ENCODE measurements around the gene LCN15. TPM values are rescaled to one million over a fixed set of nuclear protein-coding genes. Genes with fewer than 3 reads are reported as not detected.

Gene LCN15
- total and polyA plus RNA-seq, 11 donors: 0.64 to 2.8 (median 1.2) TPM; not detected in 4

DNA sequence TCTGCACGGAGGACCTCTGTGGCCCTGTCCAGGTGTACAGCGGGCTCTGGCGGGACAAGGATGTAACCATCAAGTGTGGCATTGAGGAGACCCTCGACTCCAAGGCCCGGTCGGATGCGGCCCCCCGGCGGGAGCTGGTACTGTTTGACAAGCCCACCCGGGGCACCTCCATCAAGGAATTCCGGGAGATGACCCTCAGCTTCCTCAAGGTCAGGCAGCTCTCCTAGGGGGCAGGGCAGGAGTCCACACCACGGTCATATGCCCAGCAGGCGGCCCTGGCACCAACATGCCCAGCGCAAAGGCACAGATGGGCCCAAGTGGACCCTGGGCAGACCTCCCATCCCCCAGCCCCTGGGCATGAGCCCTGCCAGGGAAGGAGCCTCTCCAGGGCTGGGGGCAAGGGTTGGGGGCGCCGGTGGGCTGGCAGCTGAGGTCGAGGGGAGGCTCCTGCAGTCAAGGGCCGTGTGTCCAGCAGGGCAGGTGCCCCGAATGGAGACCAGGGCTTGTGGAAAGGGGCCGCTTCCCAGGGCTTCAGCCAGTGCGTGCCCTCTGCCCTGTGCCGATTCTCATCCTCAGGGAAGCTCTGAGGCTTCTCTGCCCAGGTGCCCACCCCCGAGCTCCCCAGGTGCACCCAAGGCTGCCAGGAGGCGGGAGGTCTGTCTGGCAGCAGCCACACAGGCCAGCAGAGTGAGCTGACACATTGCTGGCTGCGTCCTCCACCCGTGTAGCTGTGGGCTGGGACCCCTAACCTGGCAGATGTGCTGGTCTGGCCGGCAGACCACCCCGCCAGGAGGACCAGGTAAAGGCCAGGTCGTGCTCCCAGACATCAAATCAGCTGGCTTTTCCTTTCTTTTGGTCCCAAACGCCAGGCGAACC lies 42.0 kb downstream of the LCN15 start:
- peak in 1 of 4 donors; percentile 1 for ATAC-seq
- peaks cover 11 to 89% (median 57%) of the 10 kb centered on the region in 12 donors for H3K4me1 ChIP-seq
- H3K27me3 ChIP-seq: no peaks in the 10 kb centered on the region
- no peaks in the 10 kb centered on the region for H3K9me3 ChIP-seq
- DNase-seq: no peak
- peak overlapping the region in 1 of 12 donors; percentile 6 for H3K4me3 ChIP-seq
- 74 to 84% (median 79%) methylated on average over 20 to 31 of the region's 31 CpGs for WGBS, 4 donors
- intact Hi-C loops (cut with DNase I): no loop called here
- H3K27ac ChIP-seq: peak overlapping the region in 8 of 12 donors; percentile 19 to 64 (median 51)
- H3K36me3 ChIP-seq: peaks cover 3 to 59% (median 49%) of the 10 kb centered on the region in 9 donors
- no peak for TF ChIP-seq POLR2A (IDR thresholded peaks at IDR 0.05)
- TF ChIP-seq, protein P1, sequence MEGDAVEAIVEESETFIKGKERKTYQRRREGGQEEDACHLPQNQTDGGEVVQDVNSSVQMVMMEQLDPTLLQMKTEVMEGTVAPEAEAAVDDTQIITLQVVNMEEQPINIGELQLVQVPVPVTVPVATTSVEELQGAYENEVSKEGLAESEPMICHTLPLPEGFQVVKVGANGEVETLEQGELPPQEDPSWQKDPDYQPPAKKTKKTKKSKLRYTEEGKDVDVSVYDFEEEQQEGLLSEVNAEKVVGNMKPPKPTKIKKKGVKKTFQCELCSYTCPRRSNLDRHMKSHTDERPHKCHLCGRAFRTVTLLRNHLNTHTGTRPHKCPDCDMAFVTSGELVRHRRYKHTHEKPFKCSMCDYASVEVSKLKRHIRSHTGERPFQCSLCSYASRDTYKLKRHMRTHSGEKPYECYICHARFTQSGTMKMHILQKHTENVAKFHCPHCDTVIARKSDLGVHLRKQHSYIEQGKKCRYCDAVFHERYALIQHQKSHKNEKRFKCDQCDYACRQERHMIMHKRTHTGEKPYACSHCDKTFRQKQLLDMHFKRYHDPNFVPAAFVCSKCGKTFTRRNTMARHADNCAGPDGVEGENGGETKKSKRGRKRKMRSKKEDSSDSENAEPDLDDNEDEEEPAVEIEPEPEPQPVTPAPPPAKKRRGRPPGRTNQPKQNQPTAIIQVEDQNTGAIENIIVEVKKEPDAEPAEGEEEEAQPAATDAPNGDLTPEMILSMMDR (IDR thresholded peaks at IDR 0.05): no peak

DNA sequence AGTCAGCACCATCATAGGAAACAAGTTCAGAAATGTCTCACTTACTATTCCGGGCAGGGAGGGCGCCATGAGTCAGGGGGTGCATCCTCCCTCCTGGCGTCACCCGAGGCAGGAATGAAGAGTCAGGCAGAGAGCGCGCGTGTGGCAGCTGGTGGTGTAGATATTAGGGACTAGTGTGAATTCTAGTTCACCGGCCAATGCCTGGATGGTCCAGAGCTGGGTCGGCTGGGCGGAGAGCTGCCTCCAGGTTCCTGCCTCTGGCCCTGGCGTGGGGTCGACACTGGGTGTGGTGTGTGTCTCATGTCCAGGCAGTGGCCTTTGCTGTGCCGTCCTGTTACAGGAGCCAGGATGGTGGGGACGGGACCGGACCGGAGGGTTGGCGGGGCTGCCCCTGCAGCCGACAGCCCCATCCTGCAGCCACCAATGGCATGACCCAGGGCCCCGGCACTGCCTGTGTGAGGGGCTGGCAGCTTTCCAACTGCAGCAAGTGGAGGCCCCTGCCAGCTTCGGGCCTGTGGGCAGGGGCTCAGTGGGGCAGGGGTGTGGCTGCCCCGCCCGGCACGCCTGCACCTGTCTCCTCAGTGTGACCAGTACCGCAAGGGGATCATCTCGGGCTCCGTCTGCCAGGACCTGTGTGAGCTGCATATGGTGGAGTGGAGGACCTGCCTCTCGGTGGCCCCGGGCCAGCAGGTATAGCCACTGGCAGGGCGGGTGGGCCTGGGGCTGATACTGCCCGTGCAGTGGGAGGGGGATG lies 42.8 kb downstream of the LCN15 start:
- intact Hi-C loops (cut with DNase I): no loop called here
- Histone ChIP-seq H3K4me3 (peak overlapping the region in 1 of 12 donors; percentile 6), H3K9me3 (no peaks in the 10 kb centered on the region), H3K27ac (peak overlapping the region in 11 of 12 donors; percentile 19 to 67 (median 50)), H3K27me3 (no peaks in the 10 kb centered on the region), H3K36me3 (peaks cover 3 to 55% (median 47%) of the 10 kb centered on the region in 9 donors), H3K4me1 (peaks cover 9 to 81% (median 50%) of the 10 kb centered on the region in 12 donors)
- WGBS, 4 donors: 50 to 60% (median 53%) methylated on average over 10 to 30 of the region's 30 CpGs
- DNase-seq: peak in 2 of 5 donors; percentile 24 to 79
- peak; percentile 12 to 62 (median 35) for ATAC-seq
- TF ChIP-seq POLR2A (IDR thresholded peaks at IDR 0.05): no peak
- TF ChIP-seq, protein P1 (IDR thresholded peaks at IDR 0.05): no peak

DNA sequence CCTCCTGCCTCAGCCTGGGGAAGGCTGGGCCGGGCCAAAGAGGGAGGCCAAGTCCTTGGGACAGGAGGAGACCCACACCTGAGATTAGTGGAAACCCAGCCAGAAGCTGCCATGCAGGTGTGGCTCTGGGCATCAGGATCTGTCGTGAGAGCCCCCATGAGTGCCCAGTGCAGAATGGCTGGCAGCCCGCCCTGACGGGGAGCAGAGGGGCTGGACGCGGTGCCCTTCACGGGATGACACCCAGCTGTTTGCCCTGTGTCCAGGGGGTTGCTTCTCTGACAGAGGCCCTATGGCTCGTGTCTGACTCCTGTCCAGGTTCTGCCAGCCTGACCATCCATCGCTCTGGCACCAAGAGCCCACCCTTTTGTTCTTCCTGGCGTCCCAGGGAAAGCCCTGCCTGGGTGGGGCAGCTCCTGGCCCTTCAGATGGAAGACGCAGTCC lies 43.4 kb downstream of the LCN15 start:
- Histone ChIP-seq H3K4me1 (peaks cover 6 to 76% (median 45%) of the 10 kb centered on the region in 12 donors), H3K36me3 (peaks cover 3 to 50% (median 41%) of the 10 kb centered on the region in 9 donors), H3K4me3 (no peak overlapping the region), H3K27me3 (no peaks in the 10 kb centered on the region), H3K9me3 (no peaks in the 10 kb centered on the region), H3K27ac (peak overlapping the region; percentile 13 to 67 (median 54))
- WGBS, 4 donors: 40 to 63% (median 58%) methylated on average over 5 to 11 of the region's 11 CpGs
- DNase-seq (no peak), ATAC-seq (peak in 2 of 4 donors; percentile 0 to 3)
- TF ChIP-seq, protein P1 (IDR thresholded peaks at IDR 0.05): no peak
- intact Hi-C loops (cut with DNase I): no loop called here

Measured in heart left ventricle (tissue), 16 donors.